ENCODE data around the gene HIBADH.

HIBADH gene

GRCh38 chr7:27593226-27593625 lies 69.5 kb downstream of the HIBADH start:
- DNase-seq (ENCODE audit: low read depth): peak; percentile 38

GRCh38 chr7:27590416-27590815 lies 72.3 kb downstream of the HIBADH start:
- DNase-seq (ENCODE audit: low read depth): no peak
- TF ChIP-seq CTCF (IDR thresholded peaks at IDR 0.05; ENCODE audit: insufficient read depth, low read depth, low read length, missing control alignments): no peak
- H3K4me3 ChIP-seq (ENCODE audit: low read length): no peak overlapping the region

More at GRCh38 chr7:27593226-27593625, 69.5 kb downstream of the HIBADH start:
- no peak for TF ChIP-seq CTCF (IDR thresholded peaks at IDR 0.05; ENCODE audit: insufficient read depth, low read depth, low read length, missing control alignments)
- no peak overlapping the region for H3K4me3 ChIP-seq (ENCODE audit: low read length)

GRCh38 chr7:27587429-27587828 lies 75.3 kb downstream of the HIBADH start:
- no peak for DNase-seq (ENCODE audit: low read depth)
- H3K4me3 ChIP-seq (ENCODE audit: low read length): no peak overlapping the region
- TF ChIP-seq CTCF (IDR thresholded peaks at IDR 0.05; ENCODE audit: insufficient read depth, low read depth, low read length, missing control alignments): no peak

- no peak for TF ChIP-seq CTCF (IDR thresholded peaks at IDR 0.05; ENCODE audit: insufficient read depth, low read depth, low read length, missing control alignments)
- no peak for DNase-seq (ENCODE audit: low read depth)
- no peak overlapping the region for H3K4me3 ChIP-seq (ENCODE audit: low read length)
Measured at GRCh38 chr7:27586825-27587224, 75.9 kb downstream of the HIBADH start.

GRCh38 chr7:27585781-27586447 lies 76.8 kb downstream of the HIBADH start:
- H3K4me3 ChIP-seq (ENCODE audit: low read length): no peak overlapping the region
- no peak for TF ChIP-seq CTCF (IDR thresholded peaks at IDR 0.05; ENCODE audit: insufficient read depth, low read depth, low read length, missing control alignments)
- no peak for DNase-seq (ENCODE audit: low read depth)

- TF ChIP-seq CTCF (IDR thresholded peaks at IDR 0.05; ENCODE audit: insufficient read depth, low read depth, low read length, missing control alignments): no peak
- DNase-seq (ENCODE audit: low read depth): no peak
- no peak overlapping the region for H3K4me3 ChIP-seq (ENCODE audit: low read length)
Measured at GRCh38 chr7:27581906-27582305, 80.8 kb downstream of the HIBADH start.

- TF ChIP-seq CTCF (IDR thresholded peaks at IDR 0.05; ENCODE audit: insufficient read depth, low read depth, low read length, missing control alignments): no peak
- no peak for DNase-seq (ENCODE audit: low read depth)
- H3K4me3 ChIP-seq (ENCODE audit: low read length): no peak overlapping the region
Measured at GRCh38 chr7:27581119-27581518, 81.6 kb downstream of the HIBADH start.
